ENCODE results near the gene PGAP1. TPM values are rescaled to one million over a fixed set of nuclear protein-coding genes. Genes with fewer than 3 reads are reported as not detected.

Gene PGAP1
- total RNA-seq, 1 experiment from 2014 or later = 21.0 TPM

- H3K9me3 ChIP-seq (ENCODE audit: control insufficient read depth, low read depth, low read length) = no peaks in the 10 kb centered on the region
Measured at GRCh38 chr2:196968516-196968915, 42.0 kb upstream of the PGAP1 start.

More at GRCh38 chr2:196968516-196968915, 42.0 kb upstream of the PGAP1 start:
- Histone ChIP-seq H4K8ac (replicated peaks; ENCODE audit: insufficient read length, low read depth, low read length) (no peak overlapping the region), H3K27me3 (ENCODE audit: insufficient read depth, low read length) (no peaks in the 10 kb centered on the region), H3K4me2 (ENCODE audit: insufficient read depth, insufficient read length, low read length) (no peak overlapping the region), H3K79me1 (ENCODE audit: insufficient read depth, low read depth, low read length, poor library complexity, severe bottlenecking) (no peaks in the 10 kb centered on the region), H3K23ac (ENCODE audit: insufficient read length, low read depth, low read length) (no peak overlapping the region), H3K56ac (ENCODE audit: insufficient read length, low read depth, low read length) (no peak overlapping the region), H2AFZ (ENCODE audit: low read length) (no peak overlapping the region), H3K9ac (ENCODE audit: extremely low read depth, insufficient read length, low read length) (no peak overlapping the region), H2AK5ac (ENCODE audit: insufficient read length, low read length) (no peak overlapping the region), H3K23me2 (ENCODE audit: insufficient read length, low read depth, low read length, poor library complexity, severe bottlenecking) (no peaks in the 10 kb centered on the region), H3T11ph (ENCODE audit: low read length) (no peak overlapping the region), H3K27ac (ENCODE audit: insufficient read length, low read depth, low read length) (no peak overlapping the region), H2BK12ac (ENCODE audit: insufficient read length, low read depth, low read length) (no peak overlapping the region), H3K18ac (ENCODE audit: insufficient read length, low read depth, low read length) (no peak overlapping the region), H2BK5ac (ENCODE audit: insufficient read length, low read length) (no peak overlapping the region), H3K79me2 (ENCODE audit: insufficient read depth, low read length) (no peaks in the 10 kb centered on the region), H3K14ac (ENCODE audit: insufficient read depth, low read length) (no peak overlapping the region), H4K91ac (ENCODE audit: insufficient read length, low read depth, low read length) (no peak overlapping the region), H4K5ac (ENCODE audit: insufficient read length, low read depth, low read length) (no peak overlapping the region), H3K4ac (ENCODE audit: low read depth, low read length) (no peak overlapping the region), H2BK20ac (ENCODE audit: low read depth, low read length, poor library complexity, severe bottlenecking) (no peak overlapping the region), H4K20me1 (ENCODE audit: control insufficient read depth, insufficient read depth, insufficient read length) (no peaks in the 10 kb centered on the region), H3K4me1 (ENCODE audit: insufficient read depth, low read length) (no peaks in the 10 kb centered on the region; the same call in 1 of the 2 replicates), H2BK15ac (ENCODE audit: low read depth, low read length) (no peak overlapping the region), H2BK120ac (ENCODE audit: low read depth, low read length, poor library complexity, severe bottlenecking) (no peak overlapping the region)
- TF ChIP-seq, protein P1, sequence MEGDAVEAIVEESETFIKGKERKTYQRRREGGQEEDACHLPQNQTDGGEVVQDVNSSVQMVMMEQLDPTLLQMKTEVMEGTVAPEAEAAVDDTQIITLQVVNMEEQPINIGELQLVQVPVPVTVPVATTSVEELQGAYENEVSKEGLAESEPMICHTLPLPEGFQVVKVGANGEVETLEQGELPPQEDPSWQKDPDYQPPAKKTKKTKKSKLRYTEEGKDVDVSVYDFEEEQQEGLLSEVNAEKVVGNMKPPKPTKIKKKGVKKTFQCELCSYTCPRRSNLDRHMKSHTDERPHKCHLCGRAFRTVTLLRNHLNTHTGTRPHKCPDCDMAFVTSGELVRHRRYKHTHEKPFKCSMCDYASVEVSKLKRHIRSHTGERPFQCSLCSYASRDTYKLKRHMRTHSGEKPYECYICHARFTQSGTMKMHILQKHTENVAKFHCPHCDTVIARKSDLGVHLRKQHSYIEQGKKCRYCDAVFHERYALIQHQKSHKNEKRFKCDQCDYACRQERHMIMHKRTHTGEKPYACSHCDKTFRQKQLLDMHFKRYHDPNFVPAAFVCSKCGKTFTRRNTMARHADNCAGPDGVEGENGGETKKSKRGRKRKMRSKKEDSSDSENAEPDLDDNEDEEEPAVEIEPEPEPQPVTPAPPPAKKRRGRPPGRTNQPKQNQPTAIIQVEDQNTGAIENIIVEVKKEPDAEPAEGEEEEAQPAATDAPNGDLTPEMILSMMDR (conservative IDR thresholded peaks at IDR 0.05) = no peak
- H3K4me3 Mint-ChIP-seq = no peak overlapping the region
- no peak overlapping the region for H3K27ac Mint-ChIP-seq
- peaks cover 15% of the 10 kb centered on the region in 2 experiments; a peak in 4 of 5 replicates for H3K9me3 Mint-ChIP-seq
- H3K27me3 Mint-ChIP-seq (ENCODE audit: low read depth) = no peaks in the 10 kb centered on the region
- peaks cover 5 to 18% (median 11%) of the 10 kb centered on the region in 3 experiments for H3K36me3 Mint-ChIP-seq (ENCODE audit: insufficient read depth in 1 of 3, low read depth in 3 of 3)
- DNase-seq = no peak
- H3K4me1 Mint-ChIP-seq = peaks cover 23 to 37% of the 10 kb centered on the region in 2 experiments
- WGBS (ENCODE audit: extremely low coverage, insufficient read length, low lambda C conversion rate) = no CpG with 5 or more reads among the region's 1 CpG
